Measurements from ENCODE around the gene KCNK7.

GRCh38 chr11:65629579-65629978, 34.0 kb upstream of the KCNK7 start:
- TF ChIP-seq CTCF (IDR thresholded peaks at IDR 0.05; ENCODE audit: low read depth, low read length): no peak
- TF ChIP-seq POLR2A (IDR thresholded peaks at IDR 0.05; ENCODE audit: extremely low read depth, insufficient read length): no peak

All from NB4 (cell line).